ENCODE measurements around the gene ISLR.

DNA sequence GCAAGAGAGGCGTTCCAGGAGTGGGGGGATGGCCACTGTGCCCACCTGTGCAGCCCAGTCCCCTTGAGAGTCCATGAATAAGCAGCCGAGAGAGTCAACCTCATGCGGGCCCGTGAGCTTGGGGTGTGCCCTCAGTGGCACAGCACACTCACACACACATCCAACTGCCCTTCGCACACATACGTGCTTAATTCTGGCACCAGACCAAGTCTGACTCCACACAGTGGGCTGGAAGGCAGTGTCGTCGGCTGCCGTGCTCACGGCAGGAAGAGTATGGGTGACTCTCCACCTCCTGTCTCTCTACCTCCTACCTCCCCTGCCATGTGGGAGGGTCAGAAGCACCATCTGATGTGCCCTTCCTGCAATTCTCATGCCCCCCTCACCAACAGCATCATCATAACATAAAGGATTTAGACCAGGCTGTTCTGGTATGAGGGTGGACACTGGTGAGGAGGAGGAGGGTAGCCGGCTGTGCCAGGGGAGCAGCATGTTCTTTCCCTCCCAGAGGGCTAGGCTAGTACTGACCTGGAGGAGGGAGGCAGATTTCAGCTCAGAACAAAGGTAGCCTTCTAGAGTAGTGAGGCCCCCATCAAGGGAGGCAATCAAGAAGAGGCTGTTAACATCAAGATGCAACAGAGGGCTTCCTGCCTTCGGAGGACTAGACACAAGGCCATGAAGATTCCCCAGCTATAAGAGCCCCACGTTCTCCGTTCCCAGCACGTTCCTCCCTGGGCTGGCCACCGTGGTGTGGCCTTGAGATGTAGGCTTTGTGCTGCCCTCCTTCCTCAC is 34.3 kb downstream of the ISLR start:
- TF ChIP-seq YY1 (IDR thresholded peaks at IDR 0.05; ENCODE audit: insufficient read depth, insufficient read length) (no peak), SUZ12 (IDR thresholded peaks at IDR 0.05; ENCODE audit: extremely low read depth, insufficient read depth, insufficient read length) (no peak)
